DMS 273 (cell line): ENCODE measurements around the gene PTX4.
"Not testable (repeated sequence)": the region's sequence is repeated elsewhere in the genome, so short reads cannot be mapped to it uniquely, and the experiment has no call there.

ENCODE experiments used
- DNase-seq: peaks from one replicate; lab custom pipeline; 2025; ENCODE audit not compliant: unreplicated experiment; lab: John Stamatoyannopoulos, UW

Gene PTX4

GRCh38 chr16:1487395-1488053, 1.2 kb downstream of the PTX4 start:
- no peak for DNase-seq

GRCh38 chr16:1486551-1487390, 2.0 kb downstream of the PTX4 start:
- DNase-seq = no peak

- DNase-seq = no peak
These were observed 2.8 kb downstream of the PTX4 start for GRCh38 chr16:1485847-1486496.

GRCh38 chr16:1481906-1482835, 6.6 kb downstream of the PTX4 start:
- DNase-seq = no peak

- DNase-seq = not testable (repeated sequence)
These were observed 9.8 kb downstream of the PTX4 start for GRCh38 chr16:1478937-1479336.

GRCh38 chr16:1477033-1477432, 11.7 kb downstream of the PTX4 start:
- DNase-seq = no peak

- DNase-seq = no peak
These were observed 13.1 kb downstream of the PTX4 start for GRCh38 chr16:1475552-1476114.

GRCh38 chr16:1474796-1475551, 13.8 kb downstream of the PTX4 start, which contains the start of gene CLCN7:
CLCN7 (minus strand) TSS chr16:1475028; CDS start chr16:1474974, 54 bp downstream.
- DNase-seq = peak; percentile 92

GRCh38 chr16:1474082-1474795, 14.5 kb downstream of the PTX4 start:
- DNase-seq = peak; percentile 68

GRCh38 chr16:1472974-1473373, 15.8 kb downstream of the PTX4 start:
- no peak for DNase-seq

- DNase-seq = no peak
These were observed 17.1 kb downstream of the PTX4 start for GRCh38 chr16:1471569-1472194.

GRCh38 chr16:1470481-1471251, 18.1 kb downstream of the PTX4 start:
- no peak for DNase-seq

GRCh38 chr16:1469693-1470201, 19.0 kb downstream of the PTX4 start:
- no peak for DNase-seq

- not testable (repeated sequence) for DNase-seq
These were observed 19.6 kb downstream of the PTX4 start for GRCh38 chr16:1469141-1469540.

- DNase-seq = no peak
These were observed 20.3 kb downstream of the PTX4 start for GRCh38 chr16:1468426-1468810.

- no peak for DNase-seq
These were observed 21.7 kb downstream of the PTX4 start for GRCh38 chr16:1466968-1467521.

GRCh38 chr16:1466054-1466453, 22.7 kb downstream of the PTX4 start:
- DNase-seq = no peak
